SU-DHL-6 (cell line): ENCODE measurements around the gene TENM4.

Source experiments
- H2AFZ ChIP-seq: fragments of 200-600 bp; sonication (generic); 2 replicates; pipeline ENCODE4 v1.6.1; 2014; ENCODE audit warnings: low read depth, mild to moderate bottlenecking, moderate library complexity, mixed read lengths, antibody characterized with exemption, low read length; ENCODE audit not compliant: severe bottlenecking
- H3F3A ChIP-seq: fragments of 200-600 bp; shearing (Covaris generic); 2 replicates; pipeline ENCODE4 v1.6.0; 2016; ENCODE audit warnings: antibody characterized with exemption, mild to moderate bottlenecking; ENCODE audit not compliant: insufficient read depth
- H3K27ac ChIP-seq: fragments of 200-600 bp; sonication (generic); 2 replicates; pipeline ENCODE4 v1.5.1; 2016; ENCODE audit warnings: low read depth, mild to moderate bottlenecking, low read length, moderate library complexity, mixed read lengths
- H3K27me3 ChIP-seq: fragments of 200-600 bp; sonication (generic), shearing (Covaris generic); 2 replicates; pipeline ENCODE4 v1.6.0; 2014; ENCODE audit warnings: mild to moderate bottlenecking, low read length
- H3K36me3 ChIP-seq: fragments of 200-600 bp; sonication (generic); 2 replicates; pipeline ENCODE4 v1.6.1; 2014; ENCODE audit warnings: mild to moderate bottlenecking, low read length, mixed read lengths
- H3K4me2 ChIP-seq: fragments of 300-600, 200-600 bp; shearing (Covaris generic), sonication (generic); 2 replicates; pipeline ENCODE4 v1.6.0; 2014; ENCODE audit warnings: low read length, low read depth, mild to moderate bottlenecking; ENCODE audit not compliant: poor library complexity, severe bottlenecking
- H3K4me3 ChIP-seq: fragments of 200-600 bp; sonication (generic); 2 replicates; pipeline ENCODE4 v1.5.1; 2014; ENCODE audit warnings: antibody characterized with exemption, low read length, mild to moderate bottlenecking, mixed read lengths; ENCODE audit not compliant: insufficient read depth, poor library complexity, severe bottlenecking
- H3K79me2 ChIP-seq: fragments of 200-600 bp; sonication (generic); 2 replicates; pipeline ENCODE4 v1.6.1; 2014; ENCODE audit warnings: mild to moderate bottlenecking, low read length, moderate library complexity; ENCODE audit not compliant: insufficient read depth
- H3K9ac ChIP-seq: fragments of 200-600 bp; sonication (generic); 2 replicates; pipeline ENCODE4 v1.7.0; 2014; ENCODE audit warnings: mild to moderate bottlenecking, low read length
- H3K9me2 ChIP-seq: fragments of 200-600 bp; sonication (generic); replicated peaks from 2 replicates; pipeline ENCODE4 v1.6.1; 2014; ENCODE audit warnings: low read length; ENCODE audit not compliant: insufficient read depth
- H3K9me3 ChIP-seq: fragments of 200-600 bp; sonication (generic); 2 replicates; pipeline ENCODE4 v1.6.1; 2014; ENCODE audit warnings: low read length, mixed read lengths; ENCODE audit not compliant: insufficient read depth
- H4K20me1 ChIP-seq: fragments of 200-600 bp; sonication (generic); 2 replicates; pipeline ENCODE4 v1.6.1; 2014; ENCODE audit warnings: low read depth, mild to moderate bottlenecking, antibody characterized with exemption, low read length, moderate library complexity, mixed read lengths
- EZH2phosphoT487 ChIP-seq: fragments of 200-600 bp; sonication (generic), shearing (Covaris generic); conservative IDR thresholded peaks from 2 replicates; pipeline ENCODE4 v1.6.1; 2018; ENCODE audit warnings: mild to moderate bottlenecking, antibody characterized with exemption, low read length, moderate library complexity, mixed read lengths
- TF ChIP-seq, protein P1 (sequence below): fragments of 200-600 bp; sonication (generic); IDR thresholded peaks from one replicate; pipeline ENCODE4 v1.5.1; 2017; ENCODE audit warnings: antibody characterized with exemption, mild to moderate bottlenecking, low read length, moderate library complexity; ENCODE audit not compliant: insufficient read depth, poor library complexity, severe bottlenecking

TENM4 gene

DNA sequence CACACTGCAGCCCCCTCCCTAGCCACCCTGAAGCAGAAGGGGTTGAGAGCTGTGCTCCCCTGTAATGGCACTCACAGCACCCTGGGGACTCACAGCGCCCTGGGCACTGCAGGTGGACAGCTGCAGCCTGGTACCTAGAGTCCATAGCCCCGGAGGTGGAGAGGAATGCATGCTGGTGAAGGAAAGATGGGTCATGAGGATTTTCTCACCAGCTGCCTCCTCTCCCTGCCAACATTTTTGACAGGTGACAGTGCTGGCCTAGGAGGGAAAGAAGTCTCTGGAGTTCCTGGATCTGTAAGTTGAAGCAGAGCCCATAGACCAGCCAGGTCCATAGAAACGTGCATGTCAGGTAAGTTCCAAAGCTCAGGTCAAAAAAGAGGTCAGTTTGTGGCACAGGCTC lies 330.5 kb downstream of the TENM4 start:
- no peaks in the 10 kb centered on the region for H3F3A ChIP-seq
- H3K36me3 ChIP-seq: no peaks in the 10 kb centered on the region
- no peak overlapping the region for H3K9ac ChIP-seq
- H3K79me2 ChIP-seq: no peaks in the 10 kb centered on the region
- H3K27ac ChIP-seq: no peak overlapping the region
- no peaks in the 10 kb centered on the region for H4K20me1 ChIP-seq
- H3K4me3 ChIP-seq: no peak overlapping the region
- no peaks in the 10 kb centered on the region for H3K9me2 ChIP-seq
- no peak overlapping the region for H3K4me2 ChIP-seq
- TF ChIP-seq EZH2phosphoT487: no peak
- TF ChIP-seq, protein P1, sequence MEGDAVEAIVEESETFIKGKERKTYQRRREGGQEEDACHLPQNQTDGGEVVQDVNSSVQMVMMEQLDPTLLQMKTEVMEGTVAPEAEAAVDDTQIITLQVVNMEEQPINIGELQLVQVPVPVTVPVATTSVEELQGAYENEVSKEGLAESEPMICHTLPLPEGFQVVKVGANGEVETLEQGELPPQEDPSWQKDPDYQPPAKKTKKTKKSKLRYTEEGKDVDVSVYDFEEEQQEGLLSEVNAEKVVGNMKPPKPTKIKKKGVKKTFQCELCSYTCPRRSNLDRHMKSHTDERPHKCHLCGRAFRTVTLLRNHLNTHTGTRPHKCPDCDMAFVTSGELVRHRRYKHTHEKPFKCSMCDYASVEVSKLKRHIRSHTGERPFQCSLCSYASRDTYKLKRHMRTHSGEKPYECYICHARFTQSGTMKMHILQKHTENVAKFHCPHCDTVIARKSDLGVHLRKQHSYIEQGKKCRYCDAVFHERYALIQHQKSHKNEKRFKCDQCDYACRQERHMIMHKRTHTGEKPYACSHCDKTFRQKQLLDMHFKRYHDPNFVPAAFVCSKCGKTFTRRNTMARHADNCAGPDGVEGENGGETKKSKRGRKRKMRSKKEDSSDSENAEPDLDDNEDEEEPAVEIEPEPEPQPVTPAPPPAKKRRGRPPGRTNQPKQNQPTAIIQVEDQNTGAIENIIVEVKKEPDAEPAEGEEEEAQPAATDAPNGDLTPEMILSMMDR: no peak
- H3K27me3 ChIP-seq: no peaks in the 10 kb centered on the region
- no peaks in the 10 kb centered on the region for H3K9me3 ChIP-seq
- H2AFZ ChIP-seq: no peak overlapping the region

DNA sequence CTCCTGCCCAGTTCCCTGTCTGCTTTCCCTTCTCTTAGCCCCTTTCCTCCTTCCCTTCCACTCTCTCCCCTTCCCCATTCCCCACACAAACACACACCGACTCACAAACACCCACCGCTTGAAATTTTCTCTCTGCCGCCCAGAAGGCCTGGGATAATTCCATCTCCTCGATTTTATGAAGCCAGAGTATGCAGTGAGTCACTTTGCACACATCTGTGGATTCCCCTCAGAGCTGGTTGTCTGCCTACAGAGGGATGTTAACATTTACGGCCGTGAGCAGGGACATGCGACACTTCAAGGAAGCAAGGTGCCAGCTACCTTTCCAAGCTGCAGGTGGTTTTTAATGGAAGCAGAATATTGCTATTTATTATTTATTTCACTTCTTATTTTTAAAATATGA lies 332.0 kb downstream of the TENM4 start:
- Histone ChIP-seq H3K27ac (no peak overlapping the region), H3K79me2 (no peaks in the 10 kb centered on the region), H3K36me3 (no peaks in the 10 kb centered on the region), H3K9me3 (no peaks in the 10 kb centered on the region), H3K4me3 (no peak overlapping the region), H3K9me2 (no peaks in the 10 kb centered on the region), H4K20me1 (no peaks in the 10 kb centered on the region), H3F3A (no peaks in the 10 kb centered on the region), H2AFZ (no peak overlapping the region), H3K4me2 (no peak overlapping the region), H3K27me3 (no peaks in the 10 kb centered on the region), H3K9ac (no peak overlapping the region)
- TF ChIP-seq, protein P1: no peak
- TF ChIP-seq EZH2phosphoT487: no peak

DNA sequence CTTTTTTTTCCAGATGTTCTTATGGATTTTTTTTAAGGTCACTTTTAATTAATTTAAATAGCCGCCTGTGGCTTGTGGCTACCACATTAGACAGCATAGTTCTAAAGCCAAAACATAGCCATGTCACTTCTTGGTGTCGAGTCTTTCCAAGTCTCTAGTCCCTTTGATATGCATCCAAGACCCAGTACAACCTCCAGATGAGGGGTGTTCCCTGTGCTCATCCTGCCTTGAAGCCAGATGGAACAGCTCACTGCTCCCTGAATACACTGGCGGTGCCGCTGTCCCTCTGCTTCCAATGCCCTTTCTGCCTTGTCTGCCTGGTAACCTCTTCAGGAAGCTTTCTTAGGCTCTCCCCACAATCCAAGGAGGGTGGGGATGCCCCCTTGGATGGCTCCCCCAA lies 338.0 kb downstream of the TENM4 start:
- Histone ChIP-seq H2AFZ (no peak overlapping the region), H4K20me1 (no peaks in the 10 kb centered on the region), H3K9ac (no peak overlapping the region), H3K79me2 (no peaks in the 10 kb centered on the region), H3K4me2 (no peak overlapping the region), H3F3A (no peaks in the 10 kb centered on the region), H3K27me3 (no peaks in the 10 kb centered on the region), H3K9me2 (no peaks in the 10 kb centered on the region), H3K4me3 (no peak overlapping the region), H3K27ac (no peak overlapping the region), H3K9me3 (no peaks in the 10 kb centered on the region), H3K36me3 (no peaks in the 10 kb centered on the region)
- TF ChIP-seq, protein P1: no peak
- TF ChIP-seq EZH2phosphoT487: no peak
